H1 (cell line): ENCODE results near the gene ENDOV. TPM values are rescaled to one million over a fixed set of nuclear protein-coding genes. Genes with fewer than 3 reads are reported as not detected.

Experiments used
- CTCF ChIA-PET: fragments of 300-600 bp; sonication (Branson Sonifier 250); formaldehyde crosslinking; loops from one replicate; lab custom pipeline; 2021; ENCODE audit not compliant: partially characterized antibody; lab: Charles Lee
- POLR2A ChIA-PET: fragments of 300-600 bp; sonication (Branson Sonifier 250); formaldehyde crosslinking; loops from one replicate; lab custom pipeline; 2021; ENCODE audit warnings: inconsistent platforms; ENCODE audit not compliant: partially characterized antibody; lab: Charles Lee
- DNase-seq, 2 experiments: peaks; one replicate each; pipeline versions ENCODE4 v3.0.0 to v3.0.0-alpha.2; 2010 to 2022; ENCODE audit warnings: low spot score in 2 of 2, low read depth in 1 of 2, mixed read lengths in 1 of 2
- FAIRE-seq: peaks from 2 replicates; lab custom pipeline; 2011; peaks lifted over from hg19 to GRCh38; lab: Jason Lieb, UNC
- H2AFZ ChIP-seq: 2 replicates; pipeline ENCODE4 v1.8.1; 2012; ENCODE audit warnings: low read length, inconsistent platforms
- H2AK5ac ChIP-seq: 2 replicates; pipeline ENCODE4 v1.6.1; 2013; ENCODE audit warnings: low read depth, low read length
- H2BK120ac ChIP-seq: replicated peaks from 2 replicates; pipeline ENCODE3; 2013; ENCODE audit warnings: low read depth, low read length, inconsistent platforms
- H2BK12ac ChIP-seq: 2 replicates; pipeline ENCODE4 v1.6.1; 2013; ENCODE audit warnings: low read depth, low read length
- H2BK15ac ChIP-seq: 2 replicates; pipeline ENCODE4 v1.6.1; 2013; ENCODE audit warnings: low read length
- H2BK20ac ChIP-seq: 2 replicates; pipeline ENCODE4 v1.6.1; 2013; ENCODE audit warnings: low read length
- H2BK5ac ChIP-seq: 2 replicates; pipeline ENCODE4 v1.6.1; 2013; ENCODE audit warnings: low read depth, low read length
- H3K14ac ChIP-seq: 2 replicates; pipeline ENCODE4 v1.6.1; 2013; ENCODE audit warnings: inconsistent platforms; ENCODE audit not compliant: insufficient read length
- H3K18ac ChIP-seq: 2 replicates; pipeline ENCODE4 v1.6.1; 2013; ENCODE audit warnings: low read length; ENCODE audit errors: extremely low read depth
- H3K23ac ChIP-seq: 2 replicates; pipeline ENCODE4 v1.6.1; 2013; ENCODE audit warnings: inconsistent platforms; ENCODE audit not compliant: insufficient read length
- H3K23me2 ChIP-seq: 2 replicates; pipeline ENCODE4 v1.6.1; 2013; ENCODE audit warnings: low read depth, low read length
- H3K27ac ChIP-seq: 2 replicates; pipeline ENCODE4 v1.6.1; 2011; ENCODE audit warnings: low read depth, low read length, inconsistent platforms
- H3K27me3 ChIP-seq, 4 experiments: replicated peaks in 1 of 4; 1 replicate in 1 of 4; 2 replicates in 3 of 4; pipeline versions ENCODE4 v1.6.1 to v1.8.1; 2011 to 2013; ENCODE audit warnings: low read length in 3 of 4, mild to moderate bottlenecking in 3 of 4, inconsistent platforms in 2 of 4, mixed read lengths in 2 of 4, moderate library complexity in 1 of 4; ENCODE audit not compliant: control insufficient read depth in 3 of 4, insufficient read depth in 3 of 4; ENCODE audit errors: extremely low read depth in 1 of 4
- H3K36me3 ChIP-seq, 4 experiments: 2 replicates each; pipeline versions ENCODE4 v1.6.1 to v1.8.1; 2011 to 2013; ENCODE audit warnings: mild to moderate bottlenecking in 4 of 4, low read length in 3 of 4, moderate library complexity in 2 of 4, control low read depth in 1 of 4, inconsistent platforms in 1 of 4; ENCODE audit not compliant: insufficient read depth in 4 of 4, control insufficient read depth in 2 of 4
- H3K4ac ChIP-seq: replicated peaks from 2 replicates; pipeline ENCODE3; 2013; ENCODE audit warnings: low read length, low read depth, mixed read lengths, inconsistent platforms; ENCODE audit not compliant: insufficient read length
- H3K4me1 ChIP-seq, 4 experiments: replicated peaks in 1 of 4; 1 replicate in 1 of 4; 2 replicates in 3 of 4; pipeline versions ENCODE4 v1.6.1 to v1.8.1; 2011 to 2013; ENCODE audit warnings: low read length in 3 of 4, inconsistent platforms in 2 of 4, mixed read lengths in 1 of 4; ENCODE audit not compliant: insufficient read depth in 4 of 4, control insufficient read depth in 3 of 4
- H3K4me2 ChIP-seq, 2 experiments: 2 replicates each; pipeline versions ENCODE4 v1.6.1 to v1.8.1; 2011 to 2013; ENCODE audit warnings: low read depth in 2 of 2, low read length in 2 of 2, control low read depth in 1 of 2, inconsistent platforms in 1 of 2, mild to moderate bottlenecking in 1 of 2; ENCODE audit not compliant: insufficient read depth in 1 of 2
- H3K4me3 ChIP-seq, 4 experiments: fragments of 200-600, 300-600 bp in 1 of 4; sonication (generic), shearing (Covaris generic), sonication (Bioruptor Twin) in 1 of 4; 2 replicates each; pipeline versions ENCODE4 v1.5.1 to v1.8.1; 2011 to 2016; ENCODE audit warnings: low read length in 4 of 4, low read depth in 3 of 4, control low read depth in 2 of 4, inconsistent platforms in 2 of 4, mild to moderate bottlenecking in 2 of 4, mixed read lengths in 1 of 4, moderate library complexity in 1 of 4; ENCODE audit not compliant: insufficient read depth in 2 of 4; ENCODE audit errors: extremely low read depth in 1 of 4
- H3K56ac ChIP-seq: replicated peaks from 2 replicates; pipeline ENCODE3; 2013; ENCODE audit warnings: low read depth, mild to moderate bottlenecking, mixed read lengths, low read length, inconsistent platforms; ENCODE audit not compliant: insufficient read length
- H3K79me1 ChIP-seq: 2 replicates; pipeline ENCODE4 v1.6.1; 2013; ENCODE audit warnings: low read depth, low read length, control low read depth
- H3K79me2 ChIP-seq, 2 experiments: 2 replicates each; pipeline versions ENCODE4 v1.6.1 to v1.8.1; 2012 to 2013; ENCODE audit warnings: low read length in 2 of 2, mild to moderate bottlenecking in 2 of 2, inconsistent platforms in 1 of 2; ENCODE audit not compliant: insufficient read depth in 2 of 2, control insufficient read depth in 1 of 2
- H3K9ac ChIP-seq, 4 experiments: replicated peaks in 1 of 4; 1 replicate in 1 of 4; 2 replicates in 3 of 4; pipeline versions ENCODE4 v1.6.1 to v1.8.1; 2011 to 2013; ENCODE audit warnings: low read depth in 3 of 4, low read length in 3 of 4, control low read depth in 2 of 4, mild to moderate bottlenecking in 2 of 4, moderate library complexity in 2 of 4, inconsistent platforms in 1 of 4; ENCODE audit errors: extremely low read depth in 1 of 4
- H3K9me3 ChIP-seq, 2 experiments: 2 replicates each; pipeline versions ENCODE4 v1.6.1 to v1.8.1; 2012 to 2013; ENCODE audit warnings: mild to moderate bottlenecking in 2 of 2, moderate library complexity in 2 of 2, control low read depth in 1 of 2, inconsistent platforms in 1 of 2, low read depth in 1 of 2, low read length in 1 of 2, mixed read lengths in 1 of 2; ENCODE audit not compliant: insufficient read depth in 2 of 2
- H4K20me1 ChIP-seq, 2 experiments: replicated peaks in 1 of 2; 2 replicates each; pipeline versions ENCODE3 to v1.8.1; 2011 to 2013; ENCODE audit warnings: inconsistent platforms in 2 of 2, low read length in 2 of 2, mild to moderate bottlenecking in 1 of 2; ENCODE audit not compliant: insufficient read depth in 2 of 2, control insufficient read depth in 1 of 2
- H4K5ac ChIP-seq: 2 replicates; pipeline ENCODE4 v1.6.1; 2013; ENCODE audit warnings: low read length, low read depth, mixed read lengths, inconsistent platforms; ENCODE audit not compliant: insufficient read length
- H4K8ac ChIP-seq: 2 replicates; pipeline ENCODE4 v1.8.0; 2013; ENCODE audit warnings: mild to moderate bottlenecking, moderate library complexity, low read length, inconsistent platforms; ENCODE audit not compliant: insufficient read depth; ENCODE audit errors: extremely low read depth
- H4K91ac ChIP-seq: replicated peaks from 2 replicates; pipeline ENCODE3; 2013; ENCODE audit warnings: low read length, mixed read lengths, inconsistent platforms; ENCODE audit not compliant: insufficient read length
- ASH2L ChIP-seq: fragments of 200-600, 300-600 bp; sonication (generic); IDR thresholded peaks from one replicate; pipeline ENCODE4 v1.7.1; 2017; ENCODE audit warnings: low read length
- BACH1 ChIP-seq: IDR thresholded peaks from 2 replicates; pipeline ENCODE4 v1.6.1; 2012; ENCODE audit warnings: low read length, improper control_type of control experiment
- CHD2 ChIP-seq: IDR thresholded peaks from 2 replicates; pipeline ENCODE4 v1.6.1; 2012; ENCODE audit warnings: low read length, improper control_type of control experiment
- EZH2 ChIP-seq: fragments of 200-600 bp; sonication (generic); IDR thresholded peaks from 2 replicates; pipeline ENCODE4 v1.7.1; 2012; ENCODE audit warnings: low read depth, mild to moderate bottlenecking, moderate library complexity, low read length, inconsistent platforms; ENCODE audit not compliant: severe bottlenecking
- HDAC6 ChIP-seq: IDR thresholded peaks from one replicate; pipeline ENCODE4 v1.7.1; 2012; ENCODE audit warnings: low read depth, mild to moderate bottlenecking, inconsistent platforms, low read length, moderate library complexity
- JUND ChIP-seq: IDR thresholded peaks from 2 replicates; pipeline ENCODE4 v1.6.1; 2011; ENCODE audit warnings: mild to moderate bottlenecking, improper control_type of control experiment, low read length
- KDM5A ChIP-seq: fragments of 200-600 bp; IDR thresholded peaks from 2 replicates; pipeline ENCODE4 v1.7.1; 2012; ENCODE audit warnings: mild to moderate bottlenecking, low read length, inconsistent platforms, mixed read lengths
- NANOG ChIP-seq: IDR thresholded peaks from 2 replicates; pipeline ENCODE4 v1.6.1; 2011; ENCODE audit warnings: low read length, low read depth, mild to moderate bottlenecking, inconsistent platforms; ENCODE audit not compliant: insufficient read depth, poor library complexity, severe bottlenecking
- POLR2A ChIP-seq, 2 experiments: IDR thresholded peaks; 1 replicate in 1 of 2; 2 replicates in 1 of 2; pipeline ENCODE4 v1.6.1; 2011; ENCODE audit warnings: low read depth in 2 of 2, low read length in 2 of 2, mild to moderate bottlenecking in 2 of 2; ENCODE audit errors: control extremely low read depth in 1 of 2
- POU5F1 ChIP-seq: IDR thresholded peaks from 2 replicates; pipeline ENCODE4 v1.6.1; 2011; ENCODE audit warnings: low read depth, mild to moderate bottlenecking, low read length, moderate library complexity
- RXRA ChIP-seq: IDR thresholded peaks from 2 replicates; pipeline ENCODE4 v1.6.1; 2011; ENCODE audit warnings: low read depth, mild to moderate bottlenecking, low read length, moderate library complexity; ENCODE audit not compliant: insufficient read depth
- SAP30 ChIP-seq: fragments of 300-600 bp; sonication (generic); IDR thresholded peaks from 2 replicates; pipeline ENCODE4 v1.7.1; 2012; ENCODE audit warnings: low read length, moderate library complexity, mild to moderate bottlenecking, inconsistent platforms; ENCODE audit not compliant: insufficient read depth, insufficient replicate concordance
- SIRT6 ChIP-seq: IDR thresholded peaks from one replicate; pipeline ENCODE4 v1.7.1; 2012; ENCODE audit warnings: low read length, inconsistent platforms
- SIX5 ChIP-seq: IDR thresholded peaks from 2 replicates; pipeline ENCODE4 v1.6.1; 2011; ENCODE audit warnings: mild to moderate bottlenecking, low read depth, low read length
- SP4 ChIP-seq: IDR thresholded peaks from 2 replicates; pipeline ENCODE4 v1.6.1; 2012; ENCODE audit warnings: low read length, inconsistent platforms
- WGBS, 2 experiments: shearing (Covaris generic) in 1 of 2; methylation state at CpG; one replicate each; pipeline versions ENCODE4 v1.1.6 to v1.1.7; 2013 to 2015; ENCODE audit warnings: low lambda C conversion rate in 2 of 2, mixed read lengths in 2 of 2, inconsistent platforms in 1 of 2, low coverage in 1 of 2, missing lambda C conversion rate in 1 of 2; ENCODE audit not compliant: insufficient replicate concordance in 2 of 2, insufficient coverage in 1 of 2, insufficient read length in 1 of 2; ENCODE audit errors: extremely low coverage in 1 of 2, missing lambda C conversion rate in 1 of 2; 5-methylcytosine and 5-hydroxymethylcytosine counted together
- polyA plus RNA-seq, 7 experiments: library from polyadenylated mRNA; depleted of rRNA in 3 of 7; stranded (reverse) in 5 of 7; unstranded in 2 of 7; fragments of >200 nt in 5 of 7; fragments of 200-250 nt in 2 of 7; gene quantifications; 1 replicate in 5 of 7; 2 replicates in 1 of 7; 4 replicates in 1 of 7; pipeline versions ENCODE4 v1.2.1 to v1.2.3, GENCODE V29; 2011 to 2013; ENCODE audit warnings: missing spikeins in 2 of 7, mixed read lengths in 2 of 7
- total RNA-seq: library from RNA; stranded (reverse); fragmentation: NEBNext Ultra II Directional; extraction: Animal tissue kit (Norgen Biotek cat#: 25700); gene quantifications from 2 replicates; pipeline ENCODE4 v1.2.1, GENCODE V29; 2021

The ENDOV gene
- total and polyA plus RNA-seq, 2 of the 8 experiments (the other 6 are each of a cell fraction or from before 2014, with no cell fraction given) = 10.6 to 13.3 TPM

DNA sequence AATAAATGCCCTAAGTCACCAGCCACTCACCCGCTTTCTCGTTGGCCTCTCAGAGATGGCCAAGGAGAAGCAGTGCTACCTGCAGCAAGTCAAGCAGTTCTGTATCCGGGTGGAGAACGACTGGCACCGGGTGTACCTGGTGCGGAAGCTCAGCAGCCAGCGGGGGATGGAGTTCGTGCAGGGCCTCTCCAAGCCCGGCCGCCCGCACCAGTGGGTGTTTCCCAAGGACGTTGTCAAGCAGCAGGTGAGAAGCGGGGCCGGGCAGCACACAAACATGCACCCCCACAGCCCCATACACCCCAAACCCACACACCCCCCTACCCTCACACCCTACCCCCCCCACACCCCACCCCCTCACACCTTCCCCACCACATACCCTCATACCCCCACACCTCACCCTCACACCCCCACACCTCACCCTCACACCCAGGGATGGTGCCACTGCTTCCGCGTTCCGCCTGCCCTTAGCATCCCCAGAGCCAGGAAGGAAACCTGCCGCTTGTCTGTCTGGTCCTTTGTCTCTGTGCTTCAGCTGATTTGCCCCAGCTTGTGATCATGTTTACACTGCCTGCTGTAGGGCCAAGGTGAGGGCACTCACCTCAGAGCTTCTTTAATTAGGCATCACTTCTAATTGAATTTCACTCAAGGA, 41.9 kb upstream of the ENDOV start:
- Histone ChIP-seq H2BK20ac (no peak overlapping the region), H2BK12ac (no peak overlapping the region), H3K4me1 (peaks cover 0 to 4% (median 0%) of the 10 kb centered on the region in 4 experiments; a peak in 3 of 7 replicates), H2BK120ac (no peak overlapping the region), H4K20me1 (peaks cover under 1 to 1% of the 10 kb centered on the region in 2 experiments), H2AK5ac (no peak overlapping the region), H3K79me2 (no peaks in the 10 kb centered on the region), H3K36me3 (peaks cover 12 to 75% (median 42%) of the 10 kb centered on the region in 4 experiments), H4K91ac (no peak overlapping the region), H3K4me2 (no peak overlapping the region), H3K9me3 (no peaks in the 10 kb centered on the region), H4K8ac (no peak overlapping the region), H3K56ac (no peak overlapping the region), H2AFZ (no peak overlapping the region), H3K23me2 (no peaks in the 10 kb centered on the region), H3K23ac (no peak overlapping the region), H3K27me3 (no peaks in the 10 kb centered on the region), H3K4ac (no peak overlapping the region), H3K4me3 (no peak overlapping the region), H3K14ac (no peak overlapping the region), H3K18ac (no peak overlapping the region), H2BK5ac (no peak overlapping the region), H3K27ac (no peak overlapping the region), H3K9ac (no peak overlapping the region), H2BK15ac (no peak overlapping the region), H3K79me1 (no peaks in the 10 kb centered on the region), H4K5ac (no peak overlapping the region)
- ChIA-PET CTCF (interaction anchor here (0.7 to 5.5 kb wide), 2 partner anchors 10 to 13 kb away, joined by 3 to 53 read pairs; no protein-coding TSS in a partner anchor), POLR2A (no interaction called here)
- 89% methylated on average over 16 of the region's 18 CpGs; no CpG with 5 or more reads in 1 of the 2 experiments for WGBS, 2 experiments
- FAIRE-seq = no peak
- no peak for DNase-seq
- no peak for TF ChIP-seq EZH2
- TF ChIP-seq SIX5 = no peak
- no peak for TF ChIP-seq JUND
- TF ChIP-seq NANOG = no peak
- no peak for TF ChIP-seq RXRA
- TF ChIP-seq HDAC6 = no peak
- TF ChIP-seq POU5F1 = no peak
- TF ChIP-seq KDM5A = no peak
- TF ChIP-seq CHD2 = no peak
- no peak for TF ChIP-seq BACH1
- TF ChIP-seq SAP30 = no peak
- TF ChIP-seq SIRT6 = no peak
- no peak for TF ChIP-seq ASH2L
- TF ChIP-seq SP4 = no peak
- TF ChIP-seq POLR2A (IDR thresholded peaks at IDR 0.05; ENCODE audit: control extremely low read depth in 1 of 2, low read depth in 2 of 2, low read length in 2 of 2) = no peak
